Body of pancreas (tissue), 4 donors: ENCODE measurements around the gene TRAM2.

ENCODE experiments used
- POLR2A ChIP-seq, 3 donors: fragments of 450-650 bp; IDR thresholded peaks; one replicate each; pipeline ENCODE4 v1.6.1; 2016; ENCODE audit warnings: antibody characterized with exemption in 3 of 3, mild to moderate bottlenecking in 2 of 3
- TF ChIP-seq, protein P1 (sequence below), 7 experiments: fragments of 450-650 bp in 4 of 7; fragments of 200-600 bp in 3 of 7; sonication (generic) in 3 of 7; IDR thresholded peaks; one replicate each; pipeline ENCODE4 v1.5.1; 2016 to 2019; ENCODE audit warnings: antibody characterized with exemption in 7 of 7

GRCh38 chr6:52511572-52512151 lies 65.2 kb downstream of the TRAM2 start:
- TF ChIP-seq, protein P1, sequence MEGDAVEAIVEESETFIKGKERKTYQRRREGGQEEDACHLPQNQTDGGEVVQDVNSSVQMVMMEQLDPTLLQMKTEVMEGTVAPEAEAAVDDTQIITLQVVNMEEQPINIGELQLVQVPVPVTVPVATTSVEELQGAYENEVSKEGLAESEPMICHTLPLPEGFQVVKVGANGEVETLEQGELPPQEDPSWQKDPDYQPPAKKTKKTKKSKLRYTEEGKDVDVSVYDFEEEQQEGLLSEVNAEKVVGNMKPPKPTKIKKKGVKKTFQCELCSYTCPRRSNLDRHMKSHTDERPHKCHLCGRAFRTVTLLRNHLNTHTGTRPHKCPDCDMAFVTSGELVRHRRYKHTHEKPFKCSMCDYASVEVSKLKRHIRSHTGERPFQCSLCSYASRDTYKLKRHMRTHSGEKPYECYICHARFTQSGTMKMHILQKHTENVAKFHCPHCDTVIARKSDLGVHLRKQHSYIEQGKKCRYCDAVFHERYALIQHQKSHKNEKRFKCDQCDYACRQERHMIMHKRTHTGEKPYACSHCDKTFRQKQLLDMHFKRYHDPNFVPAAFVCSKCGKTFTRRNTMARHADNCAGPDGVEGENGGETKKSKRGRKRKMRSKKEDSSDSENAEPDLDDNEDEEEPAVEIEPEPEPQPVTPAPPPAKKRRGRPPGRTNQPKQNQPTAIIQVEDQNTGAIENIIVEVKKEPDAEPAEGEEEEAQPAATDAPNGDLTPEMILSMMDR (IDR thresholded peaks at IDR 0.05) = no peak
- TF ChIP-seq POLR2A (IDR thresholded peaks at IDR 0.05) = no peak
